Natural killer cell (primary cell): ENCODE measurements around the gene KIAA1328. TPM values are rescaled to one million over a fixed set of nuclear protein-coding genes. Genes with fewer than 3 reads are reported as not detected.
A peak's percentile ranks its signal among the peaks of the same experiment; 100 is the strongest.

Experiments used
- ATAC-seq, 3 donors: fragments of 150-1000 bp in 2 of 3; fragments of 200-7000 bp in 1 of 3; cut with Tn5 transposase; 1 replicate in 1 of 3; 2 replicates in 2 of 3; pipeline ENCODE4 v1.10.0; 2021; ENCODE audit warnings: mild to moderate bottlenecking in 2 of 3, moderate library complexity in 2 of 3
- DNase-seq, 2 donors: peaks; one replicate each; pipeline versions ENCODE4 v3.0.0 to v3.0.0-alpha.2; 2013 to 2021; ENCODE audit warnings: mixed read lengths in 1 of 2
- H3K27ac ChIP-seq: one replicate; pipeline ENCODE4 v1.5.1; 2013; ENCODE audit warnings: mild to moderate bottlenecking, low read length
- H3K27me3 ChIP-seq: one replicate; pipeline ENCODE4 v1.6.1; 2013; ENCODE audit warnings: low read length; ENCODE audit not compliant: control insufficient read depth, insufficient read depth
- H3K36me3 ChIP-seq: one replicate; pipeline ENCODE4 v1.6.1; 2013; ENCODE audit warnings: low read length; ENCODE audit not compliant: control insufficient read depth, insufficient read depth
- H3K4me1 ChIP-seq: one replicate; pipeline ENCODE4 v1.6.1; 2013; ENCODE audit warnings: low read length; ENCODE audit not compliant: control insufficient read depth, insufficient read depth
- H3K4me3 ChIP-seq: one replicate; pipeline ENCODE4 v1.5.1; 2013; ENCODE audit warnings: low read length
- H3K9me3 ChIP-seq: one replicate; pipeline ENCODE4 v1.6.1; 2013; ENCODE audit warnings: low read length; ENCODE audit not compliant: control insufficient read depth, insufficient read depth
- H3K27ac Mint-ChIP-seq, 2 donors: one replicate each; pipeline ENCODE4 v1.8.0; 2022; ENCODE audit warnings: mild to moderate bottlenecking in 2 of 2, mixed read lengths in 2 of 2, moderate library complexity in 1 of 2
- H3K27me3 Mint-ChIP-seq, 2 donors: one replicate each; pipeline ENCODE4 v1.8.0; 2022; ENCODE audit warnings: low read depth in 2 of 2, mixed read lengths in 2 of 2
- H3K36me3 Mint-ChIP-seq: one replicate; pipeline ENCODE4 v1.8.0; 2022; ENCODE audit warnings: mixed read lengths
- H3K4me1 Mint-ChIP-seq, 2 donors: one replicate each; pipeline ENCODE4 v1.8.0; 2022; ENCODE audit warnings: mixed read lengths in 2 of 2
- H3K4me3 Mint-ChIP-seq: one replicate; pipeline ENCODE4 v1.8.0; 2022; ENCODE audit warnings: mild to moderate bottlenecking, moderate library complexity, mixed read lengths
- H3K9me3 Mint-ChIP-seq, 2 donors: one replicate each; pipeline ENCODE4 v1.8.0; 2022; ENCODE audit warnings: mixed read lengths in 2 of 2
- CTCF ChIP-seq: fragments of 200-600 bp; IDR thresholded peaks from one replicate; pipeline ENCODE4 v1.8.0; 2022; ENCODE audit warnings: antibody characterized with exemption
- WGBS: methylation state at CpG from one replicate; pipeline ENCODE4 v1.1.7; 2013; ENCODE audit warnings: missing lambda C conversion rate; ENCODE audit not compliant: insufficient coverage; 5-methylcytosine and 5-hydroxymethylcytosine counted together
- intact Hi-C: fragments of 100-400 bp; cut with micrococcal nuclease; formaldehyde crosslinking; loops from one replicate; pipeline ENCODE4 v1.14.2; 2022
- total RNA-seq, 4 donors: library from RNA; stranded (reverse); fragments of 120-200 nt in 1 of 4; gene quantifications; one replicate each; pipeline versions ENCODE4 v1.2.3 to v1.2.4, GENCODE V29; 2013 to 2022

Gene KIAA1328
- total RNA-seq, 3 donors from 2014 or later (not counting 1 experiment from before 2014, with no cell fraction given), result 12.3 to 14.3 (median 13.2) TPM

- Histone ChIP-seq H3K9me3 (no peaks in the 10 kb centered on the region), H3K4me1 (no peaks in the 10 kb centered on the region), H3K36me3 (no peaks in the 10 kb centered on the region), H3K27ac (no peak overlapping the region), H3K27me3 (no peaks in the 10 kb centered on the region), H3K4me3 (no peak overlapping the region)
- WGBS, result 95% methylated on average over 2 of the region's 4 CpGs
- H3K4me3 Mint-ChIP-seq, result no peak overlapping the region
- H3K27me3 Mint-ChIP-seq, result no peaks in the 10 kb centered on the region
- H3K36me3 Mint-ChIP-seq, result no peaks in the 10 kb centered on the region
- intact Hi-C loops, result no loop called here
- peaks cover 0 to 2% of the 10 kb centered on the region in 2 donors for H3K9me3 Mint-ChIP-seq
- no peak overlapping the region for H3K27ac Mint-ChIP-seq
- no peak for TF ChIP-seq CTCF
- no peak for ATAC-seq
- DNase-seq, result no peak
- H3K4me1 Mint-ChIP-seq, result no peaks in the 10 kb centered on the region
Observed at GRCh38 chr18:36895606-36896005, 66.7 kb downstream of the KIAA1328 start.

GRCh38 chr18:36897253-36897652 is 68.3 kb downstream of the KIAA1328 start:
- no peak overlapping the region for H3K27ac Mint-ChIP-seq
- WGBS, result 100% methylated on average over 1 of the region's 1 CpG

DNA sequence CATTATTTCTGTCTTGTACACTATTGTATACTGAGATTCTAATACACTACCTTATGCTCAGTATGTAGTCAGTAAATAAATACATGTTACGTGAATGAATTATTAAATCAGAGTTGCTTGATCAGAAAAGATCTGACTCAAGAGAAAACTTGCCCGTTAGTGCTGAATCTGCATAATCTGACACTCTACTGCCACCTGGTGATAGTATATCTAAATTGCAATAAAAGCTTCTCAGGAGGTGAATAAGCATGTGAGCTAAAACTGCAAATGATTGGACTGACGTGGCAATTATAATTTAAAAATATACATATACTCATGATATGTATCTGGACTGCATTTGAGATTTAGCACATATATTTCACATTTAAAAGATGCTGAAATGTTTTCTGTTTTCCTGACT is 70.4 kb downstream of the KIAA1328 start:
- no peaks in the 10 kb centered on the region for H3K9me3 ChIP-seq
- ATAC-seq (no peak), DNase-seq (peak in 1 of 2 donors; percentile 16)
- Mint-ChIP-seq H3K27ac (no peak overlapping the region), H3K4me3 (no peak overlapping the region), H3K27me3 (no peaks in the 10 kb centered on the region), H3K36me3 (no peaks in the 10 kb centered on the region), H3K9me3 (peaks cover 0 to 2% of the 10 kb centered on the region in 2 donors), H3K4me1 (no peaks in the 10 kb centered on the region)
- H3K4me1 ChIP-seq, result no peaks in the 10 kb centered on the region
- no peaks in the 10 kb centered on the region for H3K27me3 ChIP-seq
- intact Hi-C loops, result no loop called here
- H3K36me3 ChIP-seq, result no peaks in the 10 kb centered on the region
- 86% methylated on average over 2 of the region's 3 CpGs for WGBS
- TF ChIP-seq CTCF, result no peak
- H3K4me3 ChIP-seq, result no peak overlapping the region
- H3K27ac ChIP-seq, result no peak overlapping the region

More at GRCh38 chr18:36897253-36897652, 68.3 kb downstream of the KIAA1328 start:
- no peaks in the 10 kb centered on the region for H3K27me3 Mint-ChIP-seq
- no peaks in the 10 kb centered on the region for H3K4me1 Mint-ChIP-seq
- Histone ChIP-seq H3K4me1 (no peaks in the 10 kb centered on the region), H3K9me3 (no peaks in the 10 kb centered on the region), H3K4me3 (no peak overlapping the region), H3K36me3 (no peaks in the 10 kb centered on the region), H3K27ac (no peak overlapping the region), H3K27me3 (no peaks in the 10 kb centered on the region)
- peaks cover 0 to 2% of the 10 kb centered on the region in 2 donors for H3K9me3 Mint-ChIP-seq
- intact Hi-C loops, result no loop called here
- TF ChIP-seq CTCF, result no peak
- DNase-seq, result no peak
- no peak overlapping the region for H3K4me3 Mint-ChIP-seq
- ATAC-seq, result no peak
- no peaks in the 10 kb centered on the region for H3K36me3 Mint-ChIP-seq

GRCh38 chr18:36900466-36900865 is 71.5 kb downstream of the KIAA1328 start:
- no peaks in the 10 kb centered on the region for H3K4me1 ChIP-seq
- Mint-ChIP-seq H3K27me3 (no peaks in the 10 kb centered on the region), H3K4me3 (no peak overlapping the region), H3K9me3 (peaks cover 0 to 2% of the 10 kb centered on the region in 2 donors), H3K4me1 (no peaks in the 10 kb centered on the region), H3K27ac (no peak overlapping the region), H3K36me3 (peaks cover under 1% of the 10 kb centered on the region)
- no peaks in the 10 kb centered on the region for H3K27me3 ChIP-seq
- TF ChIP-seq CTCF, result no peak
- ATAC-seq, result no peak
- H3K4me3 ChIP-seq, result no peak overlapping the region
- no peak for DNase-seq
- no peaks in the 10 kb centered on the region for H3K9me3 ChIP-seq
- H3K36me3 ChIP-seq, result no peaks in the 10 kb centered on the region
- no peak overlapping the region for H3K27ac ChIP-seq
- intact Hi-C loops, result no loop called here
- WGBS, result 100% methylated on average over 4 of the region's 4 CpGs
